Stimulated activated CD4-positive, alpha-beta T cell treated with anti-CD3 and anti-CD28 coated beads, Interleukin-4, amount 100 ng/mL, for 1 hour (primary cell): ENCODE measurements around the gene FAXDC2.

Experiments used
- DNase-seq: peaks from one replicate; pipeline ENCODE4 v3.0.0-alpha.2; 2020

FAXDC2 gene

GRCh38 chr5:154850255-154851062 is at the start of gene FAXDC2:
TSS of gene FAXDC2 (minus strand) at chr5:154850603. CDS start at chr5:154838178, 12,425 bp downstream.
- DNase-seq: no peak

- no peak for DNase-seq
Observed at GRCh38 chr5:154900066-154900465, 49.7 kb upstream of the FAXDC2 start.

- no peak for DNase-seq
Observed at GRCh38 chr5:154899151-154899816, 48.9 kb upstream of the FAXDC2 start.

GRCh38 chr5:154898210-154898609 is 47.8 kb upstream of the FAXDC2 start:
- no peak for DNase-seq

- DNase-seq: no peak
Observed at GRCh38 chr5:154896562-154897165, 46.3 kb upstream of the FAXDC2 start.

- DNase-seq: no peak
Observed at GRCh38 chr5:154895606-154896561, 45.5 kb upstream of the FAXDC2 start.

- no peak for DNase-seq
Observed at GRCh38 chr5:154893381-154893780, 43.0 kb upstream of the FAXDC2 start.

- no peak for DNase-seq
Observed at GRCh38 chr5:154892369-154892771, 42.0 kb upstream of the FAXDC2 start.

GRCh38 chr5:154885439-154885838 is 35.0 kb upstream of the FAXDC2 start:
- no peak for DNase-seq

GRCh38 chr5:154884424-154884823 is 34.0 kb upstream of the FAXDC2 start:
- no peak for DNase-seq

- DNase-seq: no peak
Observed at GRCh38 chr5:154881986-154882385, 31.6 kb upstream of the FAXDC2 start.

GRCh38 chr5:154878642-154879335 is 28.4 kb upstream of the FAXDC2 start:
- DNase-seq: no peak

- no peak for DNase-seq
Observed at GRCh38 chr5:154873791-154874331, 23.5 kb upstream of the FAXDC2 start.

- no peak for DNase-seq
Observed at GRCh38 chr5:154871734-154872133, 21.3 kb upstream of the FAXDC2 start.

- no peak for DNase-seq
Observed at GRCh38 chr5:154868702-154869101, 18.3 kb upstream of the FAXDC2 start.

GRCh38 chr5:154866841-154867240 is 16.4 kb upstream of the FAXDC2 start:
- no peak for DNase-seq

GRCh38 chr5:154865466-154866184 is 15.2 kb upstream of the FAXDC2 start:
- no peak for DNase-seq

GRCh38 chr5:154863291-154864080 is 13.1 kb upstream of the FAXDC2 start:
- no peak for DNase-seq

- DNase-seq: no peak
Observed at GRCh38 chr5:154862766-154863165, 12.4 kb upstream of the FAXDC2 start.

GRCh38 chr5:154861946-154862345 is 11.5 kb upstream of the FAXDC2 start:
- DNase-seq: no peak
